BLaER1 (cell line): ENCODE results near the gene FBRS.
"Not testable (repeated sequence)": the region's sequence is repeated elsewhere in the genome, so short reads cannot be mapped to it uniquely, and the experiment has no call there.

Experiments
- H3K27ac ChIP-seq: shearing (Covaris generic); formaldehyde crosslinking; 2 replicates; pipeline ENCODE4 v1.8.1; 2022
- H3K27me3 ChIP-seq: shearing (Covaris generic); formaldehyde crosslinking; 2 replicates; pipeline ENCODE4 v1.8.1; 2022
- H3K36me3 ChIP-seq: shearing (Covaris generic); formaldehyde crosslinking; 2 replicates; pipeline ENCODE4 v1.8.1; 2022
- H3K4me1 ChIP-seq: shearing (Covaris generic); formaldehyde crosslinking; 2 replicates; pipeline ENCODE4 v1.8.1; 2022
- H3K4me2 ChIP-seq: shearing (Covaris generic); formaldehyde crosslinking; 2 replicates; pipeline ENCODE4 v1.8.1; 2022
- H3K4me3 ChIP-seq: shearing (Covaris generic); formaldehyde crosslinking; 2 replicates; pipeline ENCODE4 v1.8.1; 2022
- H3K9ac ChIP-seq: shearing (Covaris generic); formaldehyde crosslinking; 2 replicates; pipeline ENCODE4 v1.8.1; 2022
- H3K9me3 ChIP-seq: shearing (Covaris generic); formaldehyde crosslinking; 2 replicates; pipeline ENCODE4 v1.8.1; 2022
- H4K20me1 ChIP-seq: shearing (Covaris generic); formaldehyde crosslinking; 2 replicates; pipeline ENCODE4 v1.8.1; 2022
- Cebpa-rat ChIP-seq: shearing (Covaris generic); IDR thresholded peaks from 2 replicates; pipeline ENCODE4 v1.8.1; 2022

Gene FBRS

GRCh38 chr16:30622455-30623032 is 35.7 kb upstream of the FBRS start:
- Histone ChIP-seq H4K20me1 (no peaks in the 10 kb centered on the region), H3K9ac (no peak overlapping the region), H3K36me3 (no peaks in the 10 kb centered on the region), H3K4me1 (peaks cover 39% of the 10 kb centered on the region), H3K9me3 (peaks cover 27% of the 10 kb centered on the region), H3K4me3 (no peak overlapping the region), H3K27ac (no peak overlapping the region), H3K27me3 (no peaks in the 10 kb centered on the region), H3K4me2 (no peak overlapping the region)
- no peak for TF ChIP-seq Cebpa-rat

DNA sequence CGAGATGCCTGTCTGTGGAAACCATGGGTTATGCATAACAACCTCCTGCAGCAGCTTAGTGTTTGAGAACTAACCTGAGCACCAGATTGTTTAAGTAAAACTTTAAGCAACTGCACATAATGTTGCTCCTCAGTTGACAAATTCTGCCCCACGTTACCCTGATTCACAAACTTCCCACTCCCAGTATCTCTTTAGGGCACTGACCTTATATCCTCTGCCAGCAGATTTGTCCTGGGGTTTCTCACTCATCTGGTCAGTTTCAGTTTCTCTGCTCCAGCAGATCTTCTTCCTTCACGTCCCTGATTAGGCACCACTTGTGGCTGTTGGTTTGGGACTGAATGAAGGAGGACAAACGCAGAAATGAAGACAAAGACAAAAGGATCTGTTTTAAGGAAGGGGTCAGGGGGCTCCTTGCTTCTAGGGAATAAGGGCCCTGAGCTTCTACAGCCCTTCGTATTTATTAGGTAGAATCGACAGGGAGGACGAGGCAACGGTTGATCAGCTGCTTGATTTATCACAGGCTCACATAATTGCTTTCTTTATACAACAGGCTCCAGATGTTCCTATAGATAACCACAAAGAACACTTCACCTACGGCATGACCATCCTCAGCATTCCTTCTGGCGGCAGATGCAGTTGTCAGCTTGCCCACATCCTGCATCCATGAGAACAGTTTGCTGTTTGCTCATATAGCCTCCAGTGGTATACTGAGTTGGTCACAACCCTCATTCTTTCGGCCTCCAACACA is 34.5 kb upstream of the FBRS start:
- Histone ChIP-seq H3K9ac (no peak overlapping the region), H3K27ac (no peak overlapping the region), H3K27me3 (no peaks in the 10 kb centered on the region), H3K4me1 (peaks cover 33% of the 10 kb centered on the region), H3K9me3 (peaks cover 15% of the 10 kb centered on the region), H3K4me2 (no peak overlapping the region), H3K4me3 (no peak overlapping the region), H4K20me1 (no peaks in the 10 kb centered on the region), H3K36me3 (no peaks in the 10 kb centered on the region)
- no peak for TF ChIP-seq Cebpa-rat

DNA sequence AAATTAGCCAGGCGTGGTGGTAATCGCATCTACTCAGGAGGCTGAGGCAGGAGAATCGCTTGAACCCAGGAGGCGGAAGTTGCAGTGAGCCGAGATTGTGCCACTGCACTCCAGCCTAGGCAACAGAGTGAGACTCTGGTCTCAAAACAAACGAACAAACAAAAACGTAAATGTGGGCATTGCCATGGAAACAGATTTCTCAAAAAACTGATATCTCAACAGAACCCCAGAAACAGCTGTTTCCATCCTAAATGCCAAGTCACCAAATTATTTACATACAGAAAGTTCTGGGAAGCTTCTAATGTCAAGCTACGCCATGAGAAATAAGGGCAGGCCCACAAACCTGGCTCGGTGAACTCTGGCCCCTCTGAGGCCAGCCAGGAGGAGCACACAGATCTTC is 32.0 kb upstream of the FBRS start:
- no peak for TF ChIP-seq Cebpa-rat
- no peaks in the 10 kb centered on the region for H3K27me3 ChIP-seq
- no peak overlapping the region for H3K27ac ChIP-seq
- H3K9me3 ChIP-seq: peaks cover 13% of the 10 kb centered on the region
- peak overlapping the region; percentile 33; the same call in 1 of the 2 replicates for H3K4me2 ChIP-seq
- H3K36me3 ChIP-seq: no peaks in the 10 kb centered on the region
- peaks cover 20% of the 10 kb centered on the region for H3K4me1 ChIP-seq
- H4K20me1 ChIP-seq: no peaks in the 10 kb centered on the region
- H3K9ac ChIP-seq: no peak overlapping the region
- H3K4me3 ChIP-seq: no peak overlapping the region

DNA sequence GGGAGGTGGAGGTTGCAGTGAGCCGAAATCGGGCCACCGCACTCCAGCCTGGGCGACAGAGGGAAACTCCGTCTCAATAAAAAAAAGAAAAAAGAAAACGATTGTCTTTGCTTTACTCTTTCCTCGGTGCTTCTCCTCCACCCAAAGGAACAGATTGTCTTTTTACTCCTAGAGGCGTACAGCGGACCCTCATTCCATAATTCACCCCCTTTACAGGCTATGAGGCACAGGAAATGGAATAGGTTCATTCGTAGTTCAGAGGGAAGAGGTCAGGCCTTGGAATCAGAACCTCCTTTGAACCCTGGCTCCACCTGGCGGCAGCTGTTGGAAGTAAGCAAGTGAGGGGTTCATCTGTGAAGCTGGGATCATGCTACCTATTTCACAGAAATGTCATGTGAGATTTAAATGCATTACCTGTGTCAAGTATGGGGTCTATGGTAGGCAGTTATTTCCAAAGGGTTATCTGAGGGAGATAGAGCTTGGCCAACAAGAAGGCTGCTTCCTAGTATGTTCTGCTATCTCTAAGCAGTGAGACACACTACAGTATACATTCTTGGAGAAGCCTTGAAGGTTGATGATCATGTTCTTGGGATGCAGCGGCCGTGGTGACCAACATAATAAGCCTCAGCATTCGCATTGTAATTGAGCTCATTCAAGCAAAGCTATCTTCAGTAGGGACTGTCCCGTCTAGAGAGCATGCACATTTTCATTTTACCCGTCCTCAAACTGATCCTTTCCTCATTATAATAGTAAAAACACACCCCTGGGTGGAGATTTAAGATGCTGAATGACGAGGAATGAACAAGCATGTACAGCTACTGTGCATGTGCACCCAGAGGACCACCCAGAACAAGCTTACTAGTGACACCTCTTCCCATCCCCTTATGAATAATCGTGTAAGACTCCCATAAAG is 29.3 kb upstream of the FBRS start:
- H3K27me3 ChIP-seq: no peaks in the 10 kb centered on the region
- H3K9ac ChIP-seq: no peak overlapping the region
- H3K27ac ChIP-seq: no peak overlapping the region
- peaks cover 8% of the 10 kb centered on the region for H3K9me3 ChIP-seq
- no peak overlapping the region for H3K4me3 ChIP-seq
- H3K4me1 ChIP-seq: peaks cover 27% of the 10 kb centered on the region
- peak overlapping the region; percentile 46; the same call in 1 of the 2 replicates for H3K4me2 ChIP-seq
- no peaks in the 10 kb centered on the region for H3K36me3 ChIP-seq
- TF ChIP-seq Cebpa-rat: no peak
- no peaks in the 10 kb centered on the region for H4K20me1 ChIP-seq

GRCh38 chr16:30632454-30632853 is 25.8 kb upstream of the FBRS start:
- H3K27ac ChIP-seq, H3K4me3 ChIP-seq, H3K9me3 ChIP-seq, H3K9ac ChIP-seq, H3K27me3 ChIP-seq, H3K4me2 ChIP-seq, H4K20me1 ChIP-seq, H3K36me3 ChIP-seq: not testable (repeated sequence)
- peaks cover 37% of the 10 kb centered on the region for H3K4me1 ChIP-seq

- Histone ChIP-seq H3K4me1 (peaks cover 36% of the 10 kb centered on the region), H3K4me3 (peak overlapping the region; percentile 81), H3K4me2 (peak overlapping the region; percentile 90), H3K9ac (peak overlapping the region; percentile 89), H3K27me3 (no peaks in the 10 kb centered on the region), H3K27ac (peak overlapping the region; percentile 90), H3K36me3 (no peaks in the 10 kb centered on the region), H4K20me1 (no peaks in the 10 kb centered on the region), H3K9me3 (no peaks in the 10 kb centered on the region)
- TF ChIP-seq Cebpa-rat: no peak
Observed at GRCh38 chr16:30633526-30633925, 24.7 kb upstream of the FBRS start.

GRCh38 chr16:30636599-30636998 is 21.6 kb upstream of the FBRS start:
- H4K20me1 ChIP-seq: no peaks in the 10 kb centered on the region
- H3K4me1 ChIP-seq: peaks cover 30% of the 10 kb centered on the region
- no peaks in the 10 kb centered on the region for H3K27me3 ChIP-seq
- H3K4me3 ChIP-seq: no peak overlapping the region
- no peak overlapping the region for H3K9ac ChIP-seq
- no peak overlapping the region for H3K27ac ChIP-seq
- H3K4me2 ChIP-seq: peak overlapping the region; percentile 90
- TF ChIP-seq Cebpa-rat: no peak
- H3K9me3 ChIP-seq: no peaks in the 10 kb centered on the region
- no peaks in the 10 kb centered on the region for H3K36me3 ChIP-seq

GRCh38 chr16:30637139-30637538 is 21.1 kb upstream of the FBRS start:
- H3K9ac ChIP-seq, H4K20me1 ChIP-seq, H3K36me3 ChIP-seq, H3K9me3 ChIP-seq, H3K4me3 ChIP-seq, H3K27ac ChIP-seq, H3K4me2 ChIP-seq, H3K27me3 ChIP-seq: not testable (repeated sequence)
- peaks cover 30% of the 10 kb centered on the region for H3K4me1 ChIP-seq

- peaks cover 30% of the 10 kb centered on the region for H3K4me1 ChIP-seq
- no peak overlapping the region for H3K4me3 ChIP-seq
- H3K9me3 ChIP-seq: no peaks in the 10 kb centered on the region
- no peaks in the 10 kb centered on the region for H3K36me3 ChIP-seq
- no peaks in the 10 kb centered on the region for H3K27me3 ChIP-seq
- TF ChIP-seq Cebpa-rat: no peak
- no peak overlapping the region for H3K27ac ChIP-seq
- no peak overlapping the region for H3K9ac ChIP-seq
- no peak overlapping the region for H3K4me2 ChIP-seq
- H4K20me1 ChIP-seq: no peaks in the 10 kb centered on the region
Observed at GRCh38 chr16:30637944-30638343, 20.3 kb upstream of the FBRS start.
